ENCODE results near the gene SCART1.
A peak's percentile ranks its signal among the peaks of the same experiment; 100 is the strongest.
"Not testable (repeated sequence)": the region's sequence is repeated elsewhere in the genome, so short reads cannot be mapped to it uniquely, and the experiment has no call there.

Gene SCART1

DNA sequence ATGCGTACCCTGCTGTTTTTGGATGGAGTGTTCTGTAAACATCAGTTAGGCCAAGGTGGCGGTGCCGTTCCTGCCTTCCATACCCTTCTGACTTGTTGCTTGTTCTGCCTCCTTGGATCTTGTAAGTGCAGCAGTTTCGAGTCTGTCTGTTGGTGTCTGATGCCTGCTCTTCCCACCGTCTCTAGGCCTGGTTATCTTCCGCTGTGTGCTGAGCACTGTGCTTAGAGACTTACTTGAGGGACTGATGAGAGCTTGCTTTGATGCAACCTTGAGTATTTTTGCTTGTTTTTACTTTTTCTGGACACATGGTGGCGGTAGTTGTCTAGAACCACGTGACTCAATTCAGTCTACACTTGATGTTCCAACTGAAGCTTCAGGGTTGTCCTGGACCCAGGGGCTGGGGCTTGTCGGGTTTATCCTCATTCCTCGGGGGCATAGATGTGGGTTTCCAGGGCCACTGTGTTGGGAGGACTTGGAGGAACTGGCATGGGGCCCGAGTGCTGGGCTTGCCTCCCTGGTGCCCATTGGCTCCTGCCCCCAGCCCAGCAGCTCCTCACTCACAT lies 15.0 kb upstream of the SCART1 start:
- peak; percentile 40 for DNase-seq

GRCh38 chr10:133439517-133440461 lies 14.0 kb upstream of the SCART1 start:
- no peak for DNase-seq

DNA sequence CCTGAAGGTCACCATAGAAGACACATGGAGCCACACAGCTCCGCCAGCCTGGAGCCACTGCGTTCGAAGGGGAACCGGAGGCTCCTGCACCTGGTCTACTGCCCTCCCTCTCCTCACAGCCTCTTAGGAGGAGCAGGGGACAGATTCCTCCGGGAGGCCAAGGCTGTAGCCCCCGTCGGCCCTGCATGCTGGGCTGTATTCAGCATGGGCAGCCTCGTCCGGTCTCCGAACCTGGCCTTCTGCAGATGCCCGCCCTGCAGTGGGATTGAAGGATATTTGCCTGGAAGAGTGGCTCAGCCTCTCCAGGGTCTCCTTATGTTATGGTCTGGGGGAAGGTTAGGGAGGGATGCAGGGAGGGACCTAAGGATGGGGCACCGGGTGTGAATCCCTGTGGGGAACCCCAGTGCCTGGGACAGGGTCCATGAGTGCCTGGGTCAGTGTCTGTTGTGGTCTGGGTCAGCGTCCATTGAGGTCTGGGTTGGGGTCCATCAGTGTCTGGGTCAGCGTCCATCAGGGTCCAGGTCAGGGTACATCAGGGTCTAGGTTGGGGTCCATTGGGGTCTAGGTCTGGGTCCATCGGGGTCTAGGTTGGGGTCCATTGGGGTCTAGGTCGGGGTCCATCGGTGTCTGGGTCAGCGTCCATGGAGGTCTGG lies 13.0 kb upstream of the SCART1 start:
- no peak for DNase-seq

DNA sequence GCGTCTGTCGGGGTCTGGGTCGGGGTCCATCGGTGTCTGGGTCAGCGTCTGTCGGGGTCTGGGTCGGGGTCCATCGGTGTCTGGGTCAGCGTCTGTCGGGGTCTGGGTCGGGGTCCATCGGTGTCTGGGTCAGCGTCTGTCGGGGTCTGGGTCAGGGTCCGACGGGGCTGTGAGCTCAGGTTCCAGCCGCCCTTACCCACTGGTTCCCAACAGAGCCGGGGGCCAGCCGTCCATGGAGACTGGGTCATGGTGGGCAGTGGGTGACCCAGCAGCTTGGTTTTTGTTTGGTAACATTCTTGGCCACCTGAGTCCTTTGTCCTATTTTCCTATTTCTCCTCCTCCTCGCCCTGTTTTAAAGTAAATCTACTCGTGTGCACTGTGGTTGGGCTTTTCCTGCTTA lies 12.4 kb upstream of the SCART1 start:
- not testable (repeated sequence) for DNase-seq

DNA sequence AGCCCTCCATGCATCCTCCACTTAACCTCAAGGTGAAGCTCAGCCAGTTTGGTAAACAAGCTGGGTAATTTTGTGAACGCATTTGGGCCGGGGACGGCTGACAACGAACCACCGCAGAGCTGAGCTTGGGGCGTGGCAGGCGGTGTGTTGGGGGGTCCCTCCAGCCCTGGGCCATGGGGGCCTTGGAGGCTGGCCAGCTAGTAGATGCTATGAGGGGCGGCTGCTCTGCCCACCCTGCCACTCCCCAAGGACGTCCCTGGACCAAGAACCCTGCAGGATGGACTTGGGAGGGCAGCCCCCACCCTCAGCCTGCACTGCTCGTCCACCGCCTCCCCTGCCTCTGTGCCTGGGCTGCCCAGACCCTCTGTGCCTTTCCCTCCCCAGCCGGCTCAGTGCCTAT lies 12.0 kb upstream of the SCART1 start:
- no peak for DNase-seq

GRCh38 chr10:133442191-133442966 lies 11.4 kb upstream of the SCART1 start:
- DNase-seq = no peak

GRCh38 chr10:133442967-133443924 lies 10.5 kb upstream of the SCART1 start:
- DNase-seq = no peak

DNA sequence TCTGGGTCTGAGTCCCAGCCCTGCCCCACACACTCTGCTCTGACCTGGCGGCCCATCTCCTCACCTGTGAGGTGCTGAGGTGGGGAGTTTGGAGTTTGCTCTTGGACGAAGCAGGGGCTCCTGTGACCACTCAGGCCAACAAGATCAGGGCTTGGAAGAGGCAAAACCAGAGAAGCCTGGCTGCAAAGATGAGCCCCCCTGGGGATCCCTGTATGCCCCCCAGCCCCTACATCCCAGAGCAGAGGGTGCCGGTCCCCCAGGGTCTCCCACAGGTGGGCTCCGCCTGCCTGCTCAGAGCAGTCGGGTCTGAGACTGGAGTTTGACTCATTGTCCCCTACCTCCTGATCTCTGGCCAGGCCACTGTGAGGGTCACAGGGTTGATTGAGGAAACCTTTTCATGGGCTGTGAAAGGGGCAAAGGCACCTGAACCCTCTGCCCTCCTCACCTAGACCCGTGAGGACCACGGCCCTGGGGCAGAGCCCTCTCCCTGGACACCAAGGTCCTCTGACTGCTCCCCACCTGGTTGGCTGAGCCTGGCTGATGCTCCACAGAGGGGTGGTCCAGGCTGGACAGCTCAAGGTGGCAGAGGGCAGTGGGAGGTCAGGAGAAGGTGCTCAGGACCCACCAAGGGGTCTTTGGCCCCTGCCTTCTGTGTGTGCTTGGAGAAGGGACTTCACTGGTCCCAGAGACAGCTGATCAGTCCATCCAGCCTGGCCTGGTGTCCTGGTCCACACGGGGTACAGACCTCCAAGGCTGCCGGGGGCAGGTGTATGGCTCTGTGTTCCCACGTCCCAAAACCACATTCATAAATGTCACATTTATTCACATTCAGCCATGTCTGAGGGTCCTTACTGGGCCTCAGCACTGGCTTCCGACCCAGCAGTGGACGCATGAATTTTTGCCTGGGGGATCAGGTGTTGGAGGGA lies 9.1 kb upstream of the SCART1 start:
- no peak for DNase-seq

DNA sequence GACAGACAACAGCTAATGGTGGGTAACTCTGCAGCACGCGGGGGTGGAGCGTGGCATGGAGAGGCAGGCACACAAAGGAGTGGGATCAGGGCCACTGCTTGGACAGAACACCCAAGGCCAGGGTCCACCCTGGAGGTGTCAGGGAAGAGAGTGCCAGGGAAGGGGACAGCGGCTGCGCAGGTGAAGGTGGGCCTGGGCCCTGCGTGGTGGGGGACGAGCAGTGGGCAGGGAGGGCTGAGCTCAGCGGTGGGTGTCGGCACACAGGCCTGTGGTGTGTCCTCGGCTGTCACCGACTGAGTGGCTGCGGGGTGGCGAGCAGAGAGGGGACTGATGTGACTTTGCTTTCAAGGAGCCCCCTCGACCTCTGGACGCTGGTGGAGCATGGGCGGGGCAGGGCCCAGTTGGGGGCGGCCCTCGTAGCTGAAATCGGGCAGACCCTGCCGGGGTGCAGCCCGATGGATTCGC lies 8.4 kb upstream of the SCART1 start:
- DNase-seq = no peak

- DNase-seq = no peak
Measured at GRCh38 chr10:133445751-133446708, 7.7 kb upstream of the SCART1 start.

DNA sequence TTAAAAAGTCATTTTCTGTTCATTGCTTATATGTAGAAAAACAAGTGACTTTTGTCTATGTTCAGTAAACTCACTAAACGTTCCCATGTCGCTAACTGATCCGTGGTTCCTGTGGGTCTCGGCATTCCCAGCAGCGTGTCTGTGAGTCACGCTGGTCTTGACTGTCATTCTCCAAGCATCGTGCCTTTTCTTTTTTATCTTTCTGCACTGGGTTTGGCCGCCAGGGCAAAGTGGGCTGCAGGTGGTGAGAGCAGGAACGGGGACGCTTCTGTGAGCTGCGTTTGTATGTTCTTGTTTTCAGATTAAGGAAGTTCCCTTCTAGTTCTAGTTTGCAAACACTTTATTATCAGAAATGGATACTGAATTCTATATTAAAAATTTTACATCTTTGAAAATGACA lies 6.8 kb upstream of the SCART1 start:
- DNase-seq = no peak

GRCh38 chr10:133448120-133448519 lies 5.6 kb upstream of the SCART1 start:
- no peak for DNase-seq

DNA sequence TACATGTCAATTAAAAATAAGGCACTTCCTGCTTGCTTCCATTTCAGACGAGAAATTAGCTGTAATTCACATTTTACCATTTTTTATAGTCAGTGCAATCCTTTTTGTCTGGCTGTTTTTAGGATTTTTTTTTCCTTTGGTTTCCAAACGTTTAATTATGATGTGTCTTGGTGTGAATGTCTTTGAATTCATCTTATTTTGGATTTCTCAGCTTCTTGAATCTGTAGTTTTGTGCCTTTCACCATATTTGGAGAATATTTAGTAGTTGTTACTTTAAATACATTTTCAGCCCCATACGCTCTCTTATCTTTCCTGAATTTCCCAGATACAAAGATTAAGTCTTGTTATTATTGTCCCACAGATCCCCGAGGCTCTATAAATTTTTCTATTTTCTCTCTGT lies 2.4 kb upstream of the SCART1 start:
- DNase-seq = no peak

DNA sequence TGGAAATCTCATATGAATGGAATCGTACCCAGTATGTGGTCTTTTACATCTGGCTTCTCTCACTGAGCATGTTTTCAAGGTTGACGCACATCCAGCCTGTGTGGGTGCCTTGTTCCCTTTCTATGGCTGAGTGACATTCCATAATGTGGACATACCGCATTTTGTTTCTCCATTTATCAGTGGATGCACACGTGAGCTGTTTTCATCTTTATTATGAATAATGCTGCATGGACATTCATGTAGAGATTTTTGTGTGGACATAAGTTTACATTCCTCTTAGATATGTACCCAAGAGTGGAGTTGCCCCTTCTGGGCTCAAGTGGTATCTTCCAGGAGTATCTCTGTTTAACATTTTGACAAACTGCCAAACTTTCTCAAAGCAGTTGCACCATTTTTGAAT lies 1.3 kb upstream of the SCART1 start:
- DNase-seq = no peak

GRCh38 chr10:133454204-133454893 lies 604 bp downstream of the SCART1 start:
- no peak for DNase-seq

DNA sequence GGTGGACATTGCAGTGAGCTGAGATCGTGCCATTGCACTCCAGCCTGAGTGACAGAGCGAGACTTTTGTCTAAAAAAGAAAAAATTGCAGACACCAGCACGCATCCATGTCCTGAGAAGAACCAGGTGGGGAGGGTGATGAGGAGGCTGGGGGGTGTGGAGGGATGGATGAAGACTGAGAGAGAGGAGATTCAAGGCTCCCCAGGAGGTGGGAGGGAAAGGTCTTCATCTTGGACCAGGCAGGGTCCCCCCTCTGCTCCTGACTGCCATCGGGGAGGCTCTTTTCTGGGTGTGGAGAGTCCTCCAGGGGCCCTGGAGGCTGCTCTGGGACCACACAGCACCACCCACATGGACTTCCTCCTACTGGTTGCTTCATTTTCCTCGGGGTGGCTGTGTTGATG lies 1.5 kb downstream of the SCART1 start:
- no peak for DNase-seq

GRCh38 chr10:133455611-133456031 lies 1.9 kb downstream of the SCART1 start:
- no peak for DNase-seq

- no peak for DNase-seq
Measured at GRCh38 chr10:133456041-133456951, 2.6 kb downstream of the SCART1 start.

All from DMS153 (cell line).